OCI-LY3 (cell line): ENCODE results near the gene COMMD8.
A peak's percentile ranks its signal among the peaks of the same experiment; 100 is the strongest.

ENCODE experiments used
- H2AFZ ChIP-seq: fragments of 200-600, 300-600 bp; shearing (Covaris generic); 2 replicates; pipeline ENCODE4 v1.6.0; 2014; ENCODE audit warnings: antibody characterized with exemption, low read depth, low read length
- H3K27ac ChIP-seq: fragments of 200-600, 300-600 bp; sonication (generic); 2 replicates; pipeline ENCODE4 v1.5.1; 2014; ENCODE audit warnings: mild to moderate bottlenecking, low read length, moderate library complexity, mixed read lengths
- H3K27me3 ChIP-seq: fragments of 200-600, 300-600 bp; sonication (generic); 2 replicates; pipeline ENCODE4 v1.6.1; 2014; ENCODE audit warnings: low read depth, low read length, mixed read lengths
- H3K36me3 ChIP-seq: fragments of 200-600, 300-600 bp; sonication (generic); replicated peaks from 2 replicates; pipeline ENCODE3; 2014; ENCODE audit warnings: low read depth, low read length, mixed read lengths
- H3K4me1 ChIP-seq: fragments of 300-600, 200-600 bp; sonication (generic); 2 replicates; pipeline ENCODE4 v1.6.1; 2014; ENCODE audit warnings: low read length, mixed read lengths
- H3K4me2 ChIP-seq: fragments of 200-600, 300-600 bp; sonication (generic); 2 replicates; pipeline ENCODE4 v1.6.1; 2014; ENCODE audit warnings: low read length, mixed read lengths
- H3K4me3 ChIP-seq: fragments of 300-600, 200-600 bp; sonication (generic); 2 replicates; pipeline ENCODE4 v1.5.1; 2014; ENCODE audit warnings: antibody characterized with exemption, mild to moderate bottlenecking, low read length, moderate library complexity
- H3K79me2 ChIP-seq: fragments of 300-600, 200-600 bp; shearing (Covaris generic); 2 replicates; pipeline ENCODE4 v1.6.1; 2014; ENCODE audit warnings: mild to moderate bottlenecking, low read length, mixed read lengths
- H3K9ac ChIP-seq: fragments of 300-600, 200-600 bp; shearing (Covaris generic); 2 replicates; pipeline ENCODE4 v1.6.0; 2014; ENCODE audit warnings: mild to moderate bottlenecking, low read length, moderate library complexity
- H3K9me3 ChIP-seq: fragments of 200-600, 300-600 bp; shearing (Covaris generic); 2 replicates; pipeline ENCODE4 v1.6.1; 2014; ENCODE audit warnings: low read length, mixed read lengths; ENCODE audit not compliant: insufficient read depth
- H4K20me1 ChIP-seq: fragments of 200-600, 300-600 bp; sonication (generic); 2 replicates; pipeline ENCODE4 v1.6.1; 2016; ENCODE audit warnings: low read length, mixed read lengths; ENCODE audit not compliant: insufficient read depth
- EZH2phosphoT487 ChIP-seq: fragments of 200-600 bp; shearing (Covaris generic); IDR thresholded peaks from 2 replicates; pipeline ENCODE4 v1.6.1; 2018; ENCODE audit warnings: antibody characterized with exemption, mixed run types, low read depth
- TF ChIP-seq, protein P1 (sequence below): fragments of 200-600, 300-600 bp; sonication (generic); IDR thresholded peaks from 2 replicates; pipeline ENCODE4 v1.5.1; 2014; ENCODE audit warnings: antibody characterized with exemption, low read length, low read depth

Gene COMMD8

DNA sequence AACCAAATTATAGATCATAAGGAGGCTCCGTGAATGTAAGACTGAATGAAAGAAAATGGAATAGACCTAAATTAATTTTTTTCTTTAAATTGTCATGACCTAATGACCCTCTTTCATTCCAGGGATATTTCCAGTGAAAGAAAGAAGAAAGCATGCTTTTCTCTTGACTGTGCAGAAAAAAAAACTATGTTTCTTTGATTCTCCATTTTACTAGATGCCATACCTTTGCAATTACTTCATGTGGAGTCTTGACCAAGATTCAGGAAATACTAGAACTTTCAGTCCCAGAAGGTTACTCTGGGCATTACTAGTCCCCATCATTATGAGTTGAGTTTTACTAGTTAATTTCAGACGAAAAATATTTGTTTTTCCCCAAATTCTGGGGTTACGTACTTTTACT is 6.4 kb upstream of the COMMD8 start:
- no peaks in the 10 kb centered on the region for H3K27me3 ChIP-seq
- peaks cover 10% of the 10 kb centered on the region for H3K36me3 ChIP-seq
- peaks cover 21% of the 10 kb centered on the region for H3K4me1 ChIP-seq
- H3K9me3 ChIP-seq = no peaks in the 10 kb centered on the region
- H3K9ac ChIP-seq = no peak overlapping the region
- TF ChIP-seq EZH2phosphoT487 = no peak
- TF ChIP-seq, protein P1, sequence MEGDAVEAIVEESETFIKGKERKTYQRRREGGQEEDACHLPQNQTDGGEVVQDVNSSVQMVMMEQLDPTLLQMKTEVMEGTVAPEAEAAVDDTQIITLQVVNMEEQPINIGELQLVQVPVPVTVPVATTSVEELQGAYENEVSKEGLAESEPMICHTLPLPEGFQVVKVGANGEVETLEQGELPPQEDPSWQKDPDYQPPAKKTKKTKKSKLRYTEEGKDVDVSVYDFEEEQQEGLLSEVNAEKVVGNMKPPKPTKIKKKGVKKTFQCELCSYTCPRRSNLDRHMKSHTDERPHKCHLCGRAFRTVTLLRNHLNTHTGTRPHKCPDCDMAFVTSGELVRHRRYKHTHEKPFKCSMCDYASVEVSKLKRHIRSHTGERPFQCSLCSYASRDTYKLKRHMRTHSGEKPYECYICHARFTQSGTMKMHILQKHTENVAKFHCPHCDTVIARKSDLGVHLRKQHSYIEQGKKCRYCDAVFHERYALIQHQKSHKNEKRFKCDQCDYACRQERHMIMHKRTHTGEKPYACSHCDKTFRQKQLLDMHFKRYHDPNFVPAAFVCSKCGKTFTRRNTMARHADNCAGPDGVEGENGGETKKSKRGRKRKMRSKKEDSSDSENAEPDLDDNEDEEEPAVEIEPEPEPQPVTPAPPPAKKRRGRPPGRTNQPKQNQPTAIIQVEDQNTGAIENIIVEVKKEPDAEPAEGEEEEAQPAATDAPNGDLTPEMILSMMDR = no peak
- no peak overlapping the region for H2AFZ ChIP-seq
- no peak overlapping the region for H3K27ac ChIP-seq
- H3K4me2 ChIP-seq = no peak overlapping the region
- no peaks in the 10 kb centered on the region for H3K79me2 ChIP-seq
- H4K20me1 ChIP-seq = no peaks in the 10 kb centered on the region
- no peak overlapping the region for H3K4me3 ChIP-seq

DNA sequence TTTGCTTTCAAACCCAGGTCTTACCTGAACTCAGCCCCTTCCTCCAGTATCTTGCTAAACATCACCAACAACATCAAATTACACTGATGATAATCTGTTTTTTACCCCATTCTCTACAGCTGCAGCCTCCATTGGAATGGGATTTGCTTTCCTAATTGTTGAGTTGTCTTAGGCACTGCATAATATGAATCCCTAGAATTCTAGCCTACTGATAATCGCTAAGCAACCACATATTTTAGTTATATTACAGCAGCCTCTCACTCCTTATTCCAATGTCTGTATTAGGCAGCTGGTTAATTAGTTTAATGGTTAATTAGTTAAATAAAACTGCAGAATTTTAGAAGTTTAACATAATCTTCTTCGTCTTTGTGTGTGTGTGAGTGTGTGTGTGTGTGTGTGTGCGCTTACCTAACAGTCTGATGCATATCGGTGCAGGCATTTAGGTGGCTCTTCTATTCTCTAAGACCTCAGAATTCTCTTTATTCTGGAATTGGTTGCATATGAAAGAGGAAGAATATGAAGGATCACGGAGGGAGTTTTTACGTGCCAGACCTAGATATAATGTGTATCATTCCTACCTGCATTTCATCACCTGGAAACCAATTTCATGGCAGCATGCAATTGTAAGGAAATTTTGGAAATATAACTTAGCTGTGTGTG is 5.3 kb upstream of the COMMD8 start:
- Histone ChIP-seq H3K4me2 (no peak overlapping the region), H3K36me3 (peaks cover 10% of the 10 kb centered on the region), H2AFZ (no peak overlapping the region)

DNA sequence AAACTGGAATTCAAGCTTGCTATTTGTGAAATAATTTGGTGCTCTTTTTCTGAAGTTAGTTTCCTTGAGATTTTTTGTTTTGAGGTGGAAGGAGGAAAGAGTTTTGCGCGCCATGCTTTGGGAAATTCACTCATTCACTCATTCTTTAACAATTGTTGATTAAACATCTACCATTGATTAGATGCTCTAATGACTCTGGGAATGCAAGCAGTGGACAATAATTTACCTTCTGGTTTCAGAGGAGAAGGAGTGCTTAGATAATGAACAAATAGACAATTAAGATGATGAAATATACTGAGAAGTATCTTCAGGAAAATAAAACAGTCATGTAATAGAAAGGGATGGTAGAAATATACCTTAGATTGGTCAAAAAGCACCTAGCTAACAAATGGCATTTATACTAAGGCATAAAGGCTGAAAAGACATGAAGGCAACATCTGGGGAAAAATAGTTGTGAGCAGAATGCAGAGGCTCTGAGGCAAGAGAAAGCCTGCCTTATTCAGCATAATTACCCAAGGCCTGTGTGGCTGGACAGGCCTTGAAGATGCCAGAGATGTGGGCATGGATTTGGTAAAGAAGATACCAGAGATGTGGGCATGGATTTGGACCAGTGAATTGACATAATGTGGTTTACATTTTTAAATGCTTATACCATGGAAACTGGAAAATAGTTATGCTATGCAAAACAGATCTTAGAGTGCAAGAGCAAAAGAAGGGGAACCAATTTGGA is 2.7 kb upstream of the COMMD8 start:
- H4K20me1 ChIP-seq = no peaks in the 10 kb centered on the region
- H3K4me3 ChIP-seq = peak overlapping the region; percentile 27; the same call in 1 of the 2 replicates
- peak overlapping the region; percentile 34; the same call in 1 of the 2 replicates for H3K9ac ChIP-seq
- peaks cover 42% of the 10 kb centered on the region for H3K4me1 ChIP-seq
- H3K27me3 ChIP-seq = no peaks in the 10 kb centered on the region
- H3K27ac ChIP-seq = peak overlapping the region; percentile 95
- peak overlapping the region; percentile 46 for H3K4me2 ChIP-seq
- H3K79me2 ChIP-seq = peaks cover 18% of the 10 kb centered on the region
- H3K9me3 ChIP-seq = no peaks in the 10 kb centered on the region
- peaks cover 10% of the 10 kb centered on the region for H3K36me3 ChIP-seq
- peak overlapping the region; percentile 19; the same call in 1 of the 2 replicates for H2AFZ ChIP-seq
- TF ChIP-seq, protein P1 = no peak
- TF ChIP-seq EZH2phosphoT487 = no peak

More for the DNA sequence above, 5.3 kb upstream of the COMMD8 start:
- no peak overlapping the region for H3K9ac ChIP-seq
- no peaks in the 10 kb centered on the region for H3K79me2 ChIP-seq
- no peaks in the 10 kb centered on the region for H4K20me1 ChIP-seq
- TF ChIP-seq, protein P1 = no peak
- no peak for TF ChIP-seq EZH2phosphoT487
- H3K9me3 ChIP-seq = no peaks in the 10 kb centered on the region
- no peak overlapping the region for H3K27ac ChIP-seq
- H3K27me3 ChIP-seq = no peaks in the 10 kb centered on the region
- no peak overlapping the region for H3K4me3 ChIP-seq
- H3K4me1 ChIP-seq = peaks cover 32% of the 10 kb centered on the region

DNA sequence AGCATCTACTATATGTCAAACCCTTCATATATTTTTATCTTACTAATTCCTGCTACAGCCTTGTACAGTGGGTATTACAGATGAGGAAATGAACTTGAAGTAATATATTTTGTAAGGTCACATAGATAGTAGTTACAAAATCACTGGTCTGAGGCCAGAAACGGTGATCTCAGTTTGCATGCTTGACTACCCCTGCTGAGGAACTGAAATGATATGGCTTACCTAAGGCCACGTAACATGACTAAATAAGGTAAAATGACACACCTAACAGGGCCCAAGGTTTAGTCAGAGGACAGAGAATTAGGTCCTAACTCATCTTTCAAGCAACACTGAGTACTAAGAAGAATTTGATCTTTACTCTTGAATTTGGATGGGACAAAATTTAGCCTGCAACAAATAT is 1.5 kb upstream of the COMMD8 start:
- H3K27me3 ChIP-seq = no peaks in the 10 kb centered on the region
- H4K20me1 ChIP-seq = no peaks in the 10 kb centered on the region
- peak overlapping the region; percentile 27; the same call in 1 of the 2 replicates for H3K4me3 ChIP-seq
- H3K9me3 ChIP-seq = no peaks in the 10 kb centered on the region
- peaks cover 42% of the 10 kb centered on the region for H3K4me1 ChIP-seq
- H2AFZ ChIP-seq = no peak overlapping the region
- H3K79me2 ChIP-seq = peaks cover 18% of the 10 kb centered on the region
- H3K9ac ChIP-seq = peak overlapping the region; percentile 93; the same call in 1 of the 2 replicates
- TF ChIP-seq, protein P1 = no peak
- TF ChIP-seq EZH2phosphoT487 = no peak
- peaks cover 10% of the 10 kb centered on the region for H3K36me3 ChIP-seq
- peak overlapping the region; percentile 90 for H3K4me2 ChIP-seq
- H3K27ac ChIP-seq = peak overlapping the region; percentile 95
